H1 (cell line): Measurements from ENCODE around the gene INSYN2A. TPM values are rescaled to one million over a fixed set of nuclear protein-coding genes. Genes with fewer than 3 reads are reported as not detected.

ENCODE experiments used
- CTCF ChIA-PET: fragments of 300-600 bp; sonication (Branson Sonifier 250); formaldehyde crosslinking; loops from one replicate; lab custom pipeline; 2021; ENCODE audit not compliant: partially characterized antibody; lab: Charles Lee
- POLR2A ChIA-PET: fragments of 300-600 bp; sonication (Branson Sonifier 250); formaldehyde crosslinking; loops from one replicate; lab custom pipeline; 2021; ENCODE audit warnings: inconsistent platforms; ENCODE audit not compliant: partially characterized antibody; lab: Charles Lee
- DNase-seq, 2 experiments: peaks; one replicate each; pipeline versions ENCODE4 v3.0.0 to v3.0.0-alpha.2; 2010 to 2022; ENCODE audit warnings: low spot score in 2 of 2, low read depth in 1 of 2, mixed read lengths in 1 of 2
- FAIRE-seq: peaks from 2 replicates; lab custom pipeline; 2011; peaks lifted over from hg19 to GRCh38; lab: Jason Lieb, UNC
- H2AFZ ChIP-seq: 2 replicates; pipeline ENCODE4 v1.8.1; 2012; ENCODE audit warnings: low read length, inconsistent platforms
- H2AK5ac ChIP-seq: 2 replicates; pipeline ENCODE4 v1.6.1; 2013; ENCODE audit warnings: low read depth, low read length
- H2BK120ac ChIP-seq: replicated peaks from 2 replicates; pipeline ENCODE3; 2013; ENCODE audit warnings: low read depth, low read length, inconsistent platforms
- H2BK12ac ChIP-seq: 2 replicates; pipeline ENCODE4 v1.6.1; 2013; ENCODE audit warnings: low read depth, low read length
- H2BK15ac ChIP-seq: 2 replicates; pipeline ENCODE4 v1.6.1; 2013; ENCODE audit warnings: low read length
- H2BK20ac ChIP-seq: 2 replicates; pipeline ENCODE4 v1.6.1; 2013; ENCODE audit warnings: low read length
- H2BK5ac ChIP-seq: 2 replicates; pipeline ENCODE4 v1.6.1; 2013; ENCODE audit warnings: low read depth, low read length
- H3K14ac ChIP-seq: 2 replicates; pipeline ENCODE4 v1.6.1; 2013; ENCODE audit warnings: inconsistent platforms; ENCODE audit not compliant: insufficient read length
- H3K18ac ChIP-seq: 2 replicates; pipeline ENCODE4 v1.6.1; 2013; ENCODE audit warnings: low read length; ENCODE audit errors: extremely low read depth
- H3K23ac ChIP-seq: 2 replicates; pipeline ENCODE4 v1.6.1; 2013; ENCODE audit warnings: inconsistent platforms; ENCODE audit not compliant: insufficient read length
- H3K23me2 ChIP-seq: 2 replicates; pipeline ENCODE4 v1.6.1; 2013; ENCODE audit warnings: low read depth, low read length
- H3K27ac ChIP-seq: 2 replicates; pipeline ENCODE4 v1.6.1; 2011; ENCODE audit warnings: low read depth, low read length, inconsistent platforms
- H3K27me3 ChIP-seq, 4 experiments: replicated peaks in 1 of 4; 1 replicate in 1 of 4; 2 replicates in 3 of 4; pipeline versions ENCODE4 v1.6.1 to v1.8.1; 2011 to 2013; ENCODE audit warnings: low read length in 3 of 4, mild to moderate bottlenecking in 3 of 4, inconsistent platforms in 2 of 4, mixed read lengths in 2 of 4, moderate library complexity in 1 of 4; ENCODE audit not compliant: control insufficient read depth in 3 of 4, insufficient read depth in 3 of 4; ENCODE audit errors: extremely low read depth in 1 of 4
- H3K36me3 ChIP-seq, 4 experiments: 2 replicates each; pipeline versions ENCODE4 v1.6.1 to v1.8.1; 2011 to 2013; ENCODE audit warnings: mild to moderate bottlenecking in 4 of 4, low read length in 3 of 4, moderate library complexity in 2 of 4, control low read depth in 1 of 4, inconsistent platforms in 1 of 4; ENCODE audit not compliant: insufficient read depth in 4 of 4, control insufficient read depth in 2 of 4
- H3K4ac ChIP-seq: replicated peaks from 2 replicates; pipeline ENCODE3; 2013; ENCODE audit warnings: low read length, low read depth, mixed read lengths, inconsistent platforms; ENCODE audit not compliant: insufficient read length
- H3K4me1 ChIP-seq, 4 experiments: replicated peaks in 1 of 4; 1 replicate in 1 of 4; 2 replicates in 3 of 4; pipeline versions ENCODE4 v1.6.1 to v1.8.1; 2011 to 2013; ENCODE audit warnings: low read length in 3 of 4, inconsistent platforms in 2 of 4, mixed read lengths in 1 of 4; ENCODE audit not compliant: insufficient read depth in 4 of 4, control insufficient read depth in 3 of 4
- H3K4me2 ChIP-seq, 2 experiments: 2 replicates each; pipeline versions ENCODE4 v1.6.1 to v1.8.1; 2011 to 2013; ENCODE audit warnings: low read depth in 2 of 2, low read length in 2 of 2, control low read depth in 1 of 2, inconsistent platforms in 1 of 2, mild to moderate bottlenecking in 1 of 2; ENCODE audit not compliant: insufficient read depth in 1 of 2
- H3K4me3 ChIP-seq, 4 experiments: fragments of 200-600, 300-600 bp in 1 of 4; sonication (generic), shearing (Covaris generic), sonication (Bioruptor Twin) in 1 of 4; 2 replicates each; pipeline versions ENCODE4 v1.5.1 to v1.8.1; 2011 to 2016; ENCODE audit warnings: low read length in 4 of 4, low read depth in 3 of 4, control low read depth in 2 of 4, inconsistent platforms in 2 of 4, mild to moderate bottlenecking in 2 of 4, mixed read lengths in 1 of 4, moderate library complexity in 1 of 4; ENCODE audit not compliant: insufficient read depth in 2 of 4; ENCODE audit errors: extremely low read depth in 1 of 4
- H3K56ac ChIP-seq: replicated peaks from 2 replicates; pipeline ENCODE3; 2013; ENCODE audit warnings: low read depth, mild to moderate bottlenecking, mixed read lengths, low read length, inconsistent platforms; ENCODE audit not compliant: insufficient read length
- H3K79me1 ChIP-seq: 2 replicates; pipeline ENCODE4 v1.6.1; 2013; ENCODE audit warnings: low read depth, low read length, control low read depth
- H3K79me2 ChIP-seq, 2 experiments: 2 replicates each; pipeline versions ENCODE4 v1.6.1 to v1.8.1; 2012 to 2013; ENCODE audit warnings: low read length in 2 of 2, mild to moderate bottlenecking in 2 of 2, inconsistent platforms in 1 of 2; ENCODE audit not compliant: insufficient read depth in 2 of 2, control insufficient read depth in 1 of 2
- H3K9ac ChIP-seq, 4 experiments: replicated peaks in 1 of 4; 1 replicate in 1 of 4; 2 replicates in 3 of 4; pipeline versions ENCODE4 v1.6.1 to v1.8.1; 2011 to 2013; ENCODE audit warnings: low read depth in 3 of 4, low read length in 3 of 4, control low read depth in 2 of 4, mild to moderate bottlenecking in 2 of 4, moderate library complexity in 2 of 4, inconsistent platforms in 1 of 4; ENCODE audit errors: extremely low read depth in 1 of 4
- H3K9me3 ChIP-seq, 2 experiments: 2 replicates each; pipeline versions ENCODE4 v1.6.1 to v1.8.1; 2012 to 2013; ENCODE audit warnings: mild to moderate bottlenecking in 2 of 2, moderate library complexity in 2 of 2, control low read depth in 1 of 2, inconsistent platforms in 1 of 2, low read depth in 1 of 2, low read length in 1 of 2, mixed read lengths in 1 of 2; ENCODE audit not compliant: insufficient read depth in 2 of 2
- H4K20me1 ChIP-seq, 2 experiments: replicated peaks in 1 of 2; 2 replicates each; pipeline versions ENCODE3 to v1.8.1; 2011 to 2013; ENCODE audit warnings: inconsistent platforms in 2 of 2, low read length in 2 of 2, mild to moderate bottlenecking in 1 of 2; ENCODE audit not compliant: insufficient read depth in 2 of 2, control insufficient read depth in 1 of 2
- H4K5ac ChIP-seq: 2 replicates; pipeline ENCODE4 v1.6.1; 2013; ENCODE audit warnings: low read length, low read depth, mixed read lengths, inconsistent platforms; ENCODE audit not compliant: insufficient read length
- H4K8ac ChIP-seq: 2 replicates; pipeline ENCODE4 v1.8.0; 2013; ENCODE audit warnings: mild to moderate bottlenecking, moderate library complexity, low read length, inconsistent platforms; ENCODE audit not compliant: insufficient read depth; ENCODE audit errors: extremely low read depth
- H4K91ac ChIP-seq: replicated peaks from 2 replicates; pipeline ENCODE3; 2013; ENCODE audit warnings: low read length, mixed read lengths, inconsistent platforms; ENCODE audit not compliant: insufficient read length
- TAF1 ChIP-seq: IDR thresholded peaks from 2 replicates; pipeline ENCODE4 v1.6.1; 2011; ENCODE audit warnings: mild to moderate bottlenecking, low read depth, low read length
- WGBS, 2 experiments: shearing (Covaris generic) in 1 of 2; methylation state at CpG; one replicate each; pipeline versions ENCODE4 v1.1.6 to v1.1.7; 2013 to 2015; ENCODE audit warnings: low lambda C conversion rate in 2 of 2, mixed read lengths in 2 of 2, inconsistent platforms in 1 of 2, low coverage in 1 of 2, missing lambda C conversion rate in 1 of 2; ENCODE audit not compliant: insufficient replicate concordance in 2 of 2, insufficient coverage in 1 of 2, insufficient read length in 1 of 2; ENCODE audit errors: extremely low coverage in 1 of 2, missing lambda C conversion rate in 1 of 2; 5-methylcytosine and 5-hydroxymethylcytosine counted together
- polyA plus RNA-seq, 7 experiments: library from polyadenylated mRNA; depleted of rRNA in 3 of 7; stranded (reverse) in 5 of 7; unstranded in 2 of 7; fragments of >200 nt in 5 of 7; fragments of 200-250 nt in 2 of 7; gene quantifications; 1 replicate in 5 of 7; 2 replicates in 1 of 7; 4 replicates in 1 of 7; pipeline versions ENCODE4 v1.2.1 to v1.2.3, GENCODE V29; 2011 to 2013; ENCODE audit warnings: missing spikeins in 2 of 7, mixed read lengths in 2 of 7
- total RNA-seq: library from RNA; stranded (reverse); fragmentation: NEBNext Ultra II Directional; extraction: Animal tissue kit (Norgen Biotek cat#: 25700); gene quantifications from 2 replicates; pipeline ENCODE4 v1.2.1, GENCODE V29; 2021

The INSYN2A gene
- total and polyA plus RNA-seq, 2 of the 8 experiments (the other 6 are each of a cell fraction or from before 2014, with no cell fraction given): 0.11 to 0.19 TPM

DNA sequence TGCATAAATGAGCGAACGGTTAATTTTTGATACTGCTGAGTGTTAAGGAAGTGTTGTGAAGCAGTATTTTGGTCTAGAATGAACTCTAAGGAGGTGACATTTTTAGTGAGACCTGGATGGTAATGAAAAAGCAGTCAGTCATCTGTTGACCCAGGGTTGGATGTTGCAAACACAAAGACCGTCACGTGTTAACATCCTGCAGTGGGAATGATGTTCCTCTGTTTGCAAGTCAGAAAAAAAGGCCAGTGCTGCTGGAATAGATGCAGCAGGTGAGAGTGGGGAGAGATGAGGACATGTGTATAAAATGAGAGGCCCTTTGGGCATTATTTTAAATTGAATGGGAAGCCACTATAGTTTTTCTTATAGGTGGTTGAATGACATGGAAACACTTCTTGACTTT lies 39.3 kb downstream of the INSYN2A start:
- Histone ChIP-seq H3K36me3 (no peaks in the 10 kb centered on the region), H3K18ac (no peak overlapping the region), H2AFZ (no peak overlapping the region), H2BK5ac (no peak overlapping the region), H2BK15ac (no peak overlapping the region), H2BK120ac (no peak overlapping the region), H3K79me1 (0 out of 2 replicates have a peak, but pooled peaks cover 3% of the 10 kb centered on the region), H4K91ac (no peak overlapping the region), H4K8ac (no peak overlapping the region), H2AK5ac (no peak overlapping the region), H3K9me3 (no peaks in the 10 kb centered on the region), H3K27me3 (no peaks in the 10 kb centered on the region), H3K4me3 (no peak overlapping the region), H3K23me2 (no peaks in the 10 kb centered on the region), H3K4me2 (no peak overlapping the region), H3K23ac (no peak overlapping the region), H3K27ac (no peak overlapping the region), H3K79me2 (no peaks in the 10 kb centered on the region), H2BK20ac (no peak overlapping the region), H4K5ac (no peak overlapping the region), H3K56ac (no peak overlapping the region), H3K4me1 (peaks cover 0 to 5% (median 3%) of the 10 kb centered on the region in 4 experiments; a peak in 3 of 7 replicates), H4K20me1 (no peaks in the 10 kb centered on the region), H3K14ac (no peak overlapping the region), H2BK12ac (no peak overlapping the region), H3K4ac (no peak overlapping the region), H3K9ac (no peak overlapping the region)
- ChIA-PET CTCF (no interaction called here), POLR2A (no interaction called here)
- no peak for DNase-seq
- WGBS, 2 experiments: 94% methylated on average over 4 of the region's 4 CpGs; no CpG with 5 or more reads in 1 of the 2 experiments
- no peak for FAIRE-seq
- TF ChIP-seq TAF1: no peak
